ENCODE data around the gene TANC2.

TANC2 gene

DNA sequence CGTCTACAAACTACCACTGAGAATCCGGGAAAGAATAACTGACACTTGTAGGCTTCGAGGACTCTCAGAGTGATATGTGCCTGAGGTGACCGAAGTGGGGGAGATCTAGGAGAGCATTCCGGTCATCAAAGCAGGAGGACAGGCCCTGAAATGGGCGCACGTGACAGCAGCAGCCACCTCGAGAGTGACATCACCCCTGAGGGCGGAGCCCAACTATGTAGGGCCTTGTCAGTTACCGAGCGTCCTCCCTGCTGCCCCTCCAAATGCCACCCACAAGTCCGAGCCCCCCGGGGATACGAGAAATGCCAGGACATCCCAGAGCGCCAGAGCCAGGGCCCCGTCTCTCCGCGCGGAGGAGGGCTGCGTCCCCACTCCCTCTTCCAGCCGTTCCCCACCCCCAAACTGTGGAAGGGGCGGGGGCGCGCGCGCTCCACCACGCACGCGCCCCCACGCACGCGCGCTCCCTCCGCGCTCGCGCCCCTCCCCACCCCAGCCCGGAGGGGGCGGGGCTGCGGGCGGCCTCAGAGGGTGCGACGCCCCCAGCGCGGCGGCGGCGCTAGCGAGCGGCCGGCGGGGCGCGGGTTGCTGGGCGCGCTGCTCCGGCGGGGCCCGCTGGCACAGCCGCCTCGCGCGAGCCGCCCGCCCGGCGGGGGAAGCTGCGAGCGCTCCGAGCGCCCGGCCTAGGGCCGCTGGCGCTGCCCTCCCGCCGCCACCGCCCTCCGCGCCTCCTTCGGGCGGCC lies at the start of gene TANC2:
Gene TANC2, plus strand, starts transcription at position 550 of the 740 bp plus-strand sequence. CDS start 43,325 bp downstream, outside the sequence.
- H3K9ac ChIP-seq (ENCODE audit: low read depth in 1 of 2, low read length in 2 of 2): peak within 1 kb of the TSS; percentile 51 to 67
- no peaks in the 10 kb centered on the region for H3K9me3 ChIP-seq (ENCODE audit: control insufficient read depth in 1 of 2, low read length in 2 of 2)
- peaks cover 7 to 9% of the 10 kb centered on the region in 2 donors for H3K27me3 ChIP-seq (ENCODE audit: control insufficient read depth in 1 of 2, insufficient read depth in 2 of 2, low read length in 2 of 2)
- H3K4me3 ChIP-seq (ENCODE audit: low read depth in 1 of 2, low read length in 2 of 2): peak within 1 kb of the TSS; percentile 75 to 85
- H3K27ac ChIP-seq (ENCODE audit: low read depth, low read length): peak within 1 kb of the TSS; percentile 49
- peaks cover 6 to 10% of the 10 kb centered on the region in 2 donors for H3K4me1 ChIP-seq (ENCODE audit: control insufficient read depth in 1 of 2, insufficient read depth in 2 of 2, low read length in 2 of 2)
- no peaks in the 10 kb centered on the region for H3K36me3 ChIP-seq (ENCODE audit: control insufficient read depth in 1 of 2, insufficient read depth in 2 of 2, low read length in 2 of 2)

DNA sequence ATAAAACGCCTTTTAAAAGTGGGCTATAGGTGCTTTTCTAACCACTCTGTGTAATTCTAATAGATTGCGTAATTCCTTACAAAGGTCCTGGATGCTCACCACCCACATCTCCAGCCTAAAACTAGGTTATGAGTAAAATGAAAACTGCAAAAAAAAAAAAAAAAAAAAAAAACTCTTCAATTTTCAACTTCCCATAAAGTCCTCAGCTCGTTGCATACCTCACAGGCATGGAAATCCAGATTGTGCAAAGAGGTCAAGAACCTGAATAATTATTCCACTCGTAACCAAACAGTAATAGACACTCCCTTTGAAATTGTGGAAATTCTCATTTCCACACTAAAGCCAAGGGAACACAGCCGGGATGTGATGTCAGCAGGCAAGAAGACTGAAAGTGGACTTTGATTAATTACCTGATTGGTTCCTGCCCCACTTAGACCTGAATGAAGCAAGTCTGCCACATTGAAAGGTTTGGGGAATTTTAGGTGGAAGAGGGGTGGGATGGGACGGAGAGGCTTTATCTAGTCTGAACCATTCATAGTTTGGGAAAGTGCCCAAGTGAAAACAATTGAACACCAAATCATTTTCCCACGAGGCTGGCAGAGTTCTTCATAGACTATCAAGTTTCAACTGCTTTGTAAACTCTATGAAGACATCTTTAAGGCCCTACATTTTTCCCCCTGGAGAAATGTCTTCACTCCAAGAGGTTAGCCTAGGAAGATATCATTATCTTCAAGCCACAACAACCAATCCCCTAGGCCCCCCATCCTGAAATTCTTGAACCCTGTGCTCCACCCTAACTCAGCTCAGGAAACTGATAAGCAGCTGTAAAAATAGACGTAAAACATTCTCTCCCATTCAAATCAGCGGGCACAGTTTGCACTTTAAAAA lies 49.1 kb upstream of the TANC2 start:
- H3K9ac ChIP-seq (ENCODE audit: low read depth in 1 of 2, low read length in 2 of 2): no peak overlapping the region
- H3K4me1 ChIP-seq (ENCODE audit: control insufficient read depth in 1 of 2, insufficient read depth in 2 of 2, low read length in 2 of 2): no peaks in the 10 kb centered on the region
- H3K36me3 ChIP-seq (ENCODE audit: control insufficient read depth in 1 of 2, insufficient read depth in 2 of 2, low read length in 2 of 2): no peaks in the 10 kb centered on the region
- H3K27ac ChIP-seq (ENCODE audit: low read depth, low read length): no peak overlapping the region
- H3K9me3 ChIP-seq (ENCODE audit: control insufficient read depth in 1 of 2, low read length in 2 of 2): no peaks in the 10 kb centered on the region
- no peak overlapping the region for H3K4me3 ChIP-seq (ENCODE audit: low read depth in 1 of 2, low read length in 2 of 2)
- peaks cover 0 to 4% of the 10 kb centered on the region in 2 donors for H3K27me3 ChIP-seq (ENCODE audit: control insufficient read depth in 1 of 2, insufficient read depth in 2 of 2, low read length in 2 of 2)

DNA sequence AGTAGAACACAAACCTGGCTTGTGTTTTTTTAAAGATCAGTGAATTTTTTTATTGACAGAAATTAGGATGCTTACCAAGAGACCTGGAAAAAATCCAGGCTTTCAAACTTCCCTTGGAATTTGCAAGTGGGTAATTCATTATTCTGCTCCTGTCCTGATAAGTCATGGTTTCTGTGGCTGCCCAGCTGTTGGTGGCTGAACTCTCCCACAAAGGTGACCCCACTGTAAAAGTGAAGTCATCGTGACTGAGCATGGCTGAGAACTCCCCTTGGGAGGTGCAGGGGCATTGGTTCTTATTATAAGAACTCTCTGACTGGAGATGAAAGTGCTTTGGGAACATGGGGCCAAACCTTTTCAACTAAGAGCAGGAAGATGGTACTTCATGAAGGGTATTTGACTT lies 46.6 kb upstream of the TANC2 start:
- Histone ChIP-seq H3K9me3 (ENCODE audit: control insufficient read depth in 1 of 2, low read length in 2 of 2) (no peaks in the 10 kb centered on the region), H3K27ac (ENCODE audit: low read depth, low read length) (no peak overlapping the region)

GRCh38 chr17:62920300-62920699 lies 45.7 kb upstream of the TANC2 start:
- Histone ChIP-seq H3K4me3 (ENCODE audit: low read depth in 1 of 2, low read length in 2 of 2) (no peak overlapping the region), H3K36me3 (ENCODE audit: control insufficient read depth in 1 of 2, insufficient read depth in 2 of 2, low read length in 2 of 2) (no peaks in the 10 kb centered on the region), H3K27ac (ENCODE audit: low read depth, low read length) (no peak overlapping the region), H3K27me3 (ENCODE audit: control insufficient read depth in 1 of 2, insufficient read depth in 2 of 2, low read length in 2 of 2) (no peaks in the 10 kb centered on the region), H3K9ac (ENCODE audit: low read depth in 1 of 2, low read length in 2 of 2) (no peak overlapping the region), H3K4me1 (ENCODE audit: control insufficient read depth in 1 of 2, insufficient read depth in 2 of 2, low read length in 2 of 2) (peaks cover 0 to 4% of the 10 kb centered on the region in 2 donors), H3K9me3 (ENCODE audit: control insufficient read depth in 1 of 2, low read length in 2 of 2) (no peaks in the 10 kb centered on the region)

More for the DNA sequence above, 46.6 kb upstream of the TANC2 start:
- Histone ChIP-seq H3K4me1 (ENCODE audit: control insufficient read depth in 1 of 2, insufficient read depth in 2 of 2, low read length in 2 of 2) (peaks cover 0 to 4% of the 10 kb centered on the region in 2 donors), H3K36me3 (ENCODE audit: control insufficient read depth in 1 of 2, insufficient read depth in 2 of 2, low read length in 2 of 2) (no peaks in the 10 kb centered on the region), H3K4me3 (ENCODE audit: low read depth in 1 of 2, low read length in 2 of 2) (no peak overlapping the region), H3K27me3 (ENCODE audit: control insufficient read depth in 1 of 2, insufficient read depth in 2 of 2, low read length in 2 of 2) (peaks cover 0 to 4% of the 10 kb centered on the region in 2 donors), H3K9ac (ENCODE audit: low read depth in 1 of 2, low read length in 2 of 2) (no peak overlapping the region)

DNA sequence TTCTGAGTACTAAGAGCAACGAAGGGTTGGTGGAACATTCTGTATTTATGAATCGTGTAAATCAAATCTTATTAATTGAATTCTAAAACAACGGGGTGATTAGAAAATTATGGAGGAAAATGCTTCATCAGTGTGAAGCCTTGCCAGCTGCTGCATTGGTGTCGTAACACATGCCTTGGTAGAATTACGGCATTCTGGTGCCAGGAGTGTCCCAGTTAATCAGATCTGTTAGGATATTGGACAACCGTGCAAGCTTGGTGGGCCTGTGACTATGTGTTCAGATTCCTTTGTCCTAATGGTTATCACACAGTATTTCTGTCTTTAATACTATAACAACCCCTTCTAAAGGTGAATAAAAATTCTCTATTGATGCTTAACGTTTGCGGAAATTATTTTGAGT lies 44.2 kb upstream of the TANC2 start:
- no peaks in the 10 kb centered on the region for H3K36me3 ChIP-seq (ENCODE audit: control insufficient read depth in 1 of 2, insufficient read depth in 2 of 2, low read length in 2 of 2)
- no peak overlapping the region for H3K27ac ChIP-seq (ENCODE audit: low read depth, low read length)
- peaks cover 0 to 1% of the 10 kb centered on the region in 2 donors for H3K27me3 ChIP-seq (ENCODE audit: control insufficient read depth in 1 of 2, insufficient read depth in 2 of 2, low read length in 2 of 2)
- H3K9ac ChIP-seq (ENCODE audit: low read depth in 1 of 2, low read length in 2 of 2): no peak overlapping the region
- H3K4me3 ChIP-seq (ENCODE audit: low read depth in 1 of 2, low read length in 2 of 2): no peak overlapping the region
- peaks cover 0 to 4% of the 10 kb centered on the region in 2 donors for H3K4me1 ChIP-seq (ENCODE audit: control insufficient read depth in 1 of 2, insufficient read depth in 2 of 2, low read length in 2 of 2)
- H3K9me3 ChIP-seq (ENCODE audit: control insufficient read depth in 1 of 2, low read length in 2 of 2): no peaks in the 10 kb centered on the region

DNA sequence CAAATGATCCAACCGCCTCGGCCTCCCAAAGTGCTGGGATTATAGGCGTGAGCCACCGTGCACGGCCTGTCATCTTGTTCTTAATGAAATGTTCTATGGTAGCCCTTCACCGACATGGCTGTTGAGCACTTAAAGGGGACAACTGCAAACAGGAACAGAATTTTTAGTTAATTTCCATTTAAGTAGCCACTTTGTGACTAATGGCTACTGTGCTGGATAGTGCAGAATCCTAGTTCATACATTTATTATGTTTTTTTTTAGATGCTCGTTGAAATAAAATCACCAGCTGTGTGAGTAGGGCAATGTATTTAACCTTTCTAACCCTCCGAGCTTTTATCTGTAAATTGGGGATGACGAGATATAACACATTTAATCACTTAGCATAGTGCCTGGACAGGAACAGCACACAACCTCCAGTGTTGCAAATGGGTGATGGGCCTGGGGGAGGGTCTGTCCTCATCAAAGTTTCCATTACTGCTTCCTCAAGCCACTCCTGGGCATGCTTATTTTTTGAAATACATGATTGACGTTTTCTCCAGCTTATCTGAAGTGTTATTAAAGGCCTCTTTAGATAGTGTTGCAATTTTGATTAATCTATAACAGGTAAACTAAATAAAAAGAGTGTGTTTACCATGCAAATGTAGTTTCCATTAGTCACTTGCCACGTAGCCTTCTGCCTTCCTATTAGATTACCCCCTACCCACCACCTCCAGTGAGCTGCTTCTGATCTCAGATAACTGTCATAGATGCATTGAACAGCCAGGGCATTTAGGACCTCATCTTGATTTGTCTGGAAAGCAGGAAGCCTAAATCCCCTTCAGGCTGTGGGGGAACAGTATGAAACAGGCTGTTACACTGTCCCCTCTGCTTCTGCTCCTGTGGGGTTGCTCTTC lies 42.5 kb upstream of the TANC2 start:
- H3K9ac ChIP-seq (ENCODE audit: low read depth in 1 of 2, low read length in 2 of 2): no peak overlapping the region
- no peaks in the 10 kb centered on the region for H3K36me3 ChIP-seq (ENCODE audit: control insufficient read depth in 1 of 2, insufficient read depth in 2 of 2, low read length in 2 of 2)
- H3K27me3 ChIP-seq (ENCODE audit: control insufficient read depth in 1 of 2, insufficient read depth in 2 of 2, low read length in 2 of 2): peaks cover 0 to 4% of the 10 kb centered on the region in 2 donors
- no peak overlapping the region for H3K27ac ChIP-seq (ENCODE audit: low read depth, low read length)
- H3K9me3 ChIP-seq (ENCODE audit: control insufficient read depth in 1 of 2, low read length in 2 of 2): no peaks in the 10 kb centered on the region
- no peak overlapping the region for H3K4me3 ChIP-seq (ENCODE audit: low read depth in 1 of 2, low read length in 2 of 2)
- peaks cover 0 to 4% of the 10 kb centered on the region in 2 donors for H3K4me1 ChIP-seq (ENCODE audit: control insufficient read depth in 1 of 2, insufficient read depth in 2 of 2, low read length in 2 of 2)

- H3K27me3 ChIP-seq (ENCODE audit: control insufficient read depth in 1 of 2, insufficient read depth in 2 of 2, low read length in 2 of 2): peaks cover 0 to 4% of the 10 kb centered on the region in 2 donors
- no peak overlapping the region for H3K27ac ChIP-seq (ENCODE audit: low read depth, low read length)
- no peaks in the 10 kb centered on the region for H3K36me3 ChIP-seq (ENCODE audit: control insufficient read depth in 1 of 2, insufficient read depth in 2 of 2, low read length in 2 of 2)
- no peaks in the 10 kb centered on the region for H3K9me3 ChIP-seq (ENCODE audit: control insufficient read depth in 1 of 2, low read length in 2 of 2)
- no peak overlapping the region for H3K4me3 ChIP-seq (ENCODE audit: low read depth in 1 of 2, low read length in 2 of 2)
- H3K9ac ChIP-seq (ENCODE audit: low read depth in 1 of 2, low read length in 2 of 2): no peak overlapping the region
- peaks cover 0 to 4% of the 10 kb centered on the region in 2 donors for H3K4me1 ChIP-seq (ENCODE audit: control insufficient read depth in 1 of 2, insufficient read depth in 2 of 2, low read length in 2 of 2)
These were observed 40.7 kb upstream of the TANC2 start for GRCh38 chr17:62925267-62925836.

DNA sequence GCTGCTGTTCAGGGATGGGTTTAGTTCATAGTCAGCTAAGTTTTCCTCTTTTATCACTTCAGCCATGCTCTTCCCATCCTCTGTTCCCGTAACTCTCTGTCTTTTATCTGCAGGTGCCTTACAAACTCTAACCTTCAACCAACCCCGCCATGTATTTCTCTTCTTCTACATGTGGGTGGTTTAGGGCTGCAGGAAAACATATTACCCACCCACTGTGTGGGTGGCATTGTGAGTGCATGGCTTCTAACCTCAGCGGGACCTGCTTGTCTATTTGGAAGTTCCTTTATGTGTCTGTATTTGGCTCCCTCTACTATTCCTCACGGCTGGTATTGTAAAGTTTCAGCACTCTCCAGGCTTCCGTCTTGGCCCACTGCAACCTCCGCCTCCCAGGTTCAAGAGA lies 39.0 kb upstream of the TANC2 start:
- H3K36me3 ChIP-seq (ENCODE audit: control insufficient read depth in 1 of 2, insufficient read depth in 2 of 2, low read length in 2 of 2): no peaks in the 10 kb centered on the region
- H3K4me3 ChIP-seq (ENCODE audit: low read depth in 1 of 2, low read length in 2 of 2): no peak overlapping the region
- H3K4me1 ChIP-seq (ENCODE audit: control insufficient read depth in 1 of 2, insufficient read depth in 2 of 2, low read length in 2 of 2): peaks cover 0 to 4% of the 10 kb centered on the region in 2 donors
- H3K9me3 ChIP-seq (ENCODE audit: control insufficient read depth in 1 of 2, low read length in 2 of 2): no peaks in the 10 kb centered on the region
- H3K9ac ChIP-seq (ENCODE audit: low read depth in 1 of 2, low read length in 2 of 2): no peak overlapping the region
- peaks cover 2 to 4% of the 10 kb centered on the region in 2 donors for H3K27me3 ChIP-seq (ENCODE audit: control insufficient read depth in 1 of 2, insufficient read depth in 2 of 2, low read length in 2 of 2)
- H3K27ac ChIP-seq (ENCODE audit: low read depth, low read length): no peak overlapping the region

- no peak overlapping the region for H3K9ac ChIP-seq (ENCODE audit: low read depth in 1 of 2, low read length in 2 of 2)
- no peaks in the 10 kb centered on the region for H3K4me1 ChIP-seq (ENCODE audit: control insufficient read depth in 1 of 2, insufficient read depth in 2 of 2, low read length in 2 of 2)
- H3K36me3 ChIP-seq (ENCODE audit: control insufficient read depth in 1 of 2, insufficient read depth in 2 of 2, low read length in 2 of 2): no peaks in the 10 kb centered on the region
- H3K9me3 ChIP-seq (ENCODE audit: control insufficient read depth in 1 of 2, low read length in 2 of 2): no peaks in the 10 kb centered on the region
- H3K27ac ChIP-seq (ENCODE audit: low read depth, low read length): no peak overlapping the region
- no peak overlapping the region for H3K4me3 ChIP-seq (ENCODE audit: low read depth in 1 of 2, low read length in 2 of 2)
- H3K27me3 ChIP-seq (ENCODE audit: control insufficient read depth in 1 of 2, insufficient read depth in 2 of 2, low read length in 2 of 2): peaks cover 4 to 8% of the 10 kb centered on the region in 2 donors
These were observed 36.7 kb upstream of the TANC2 start for GRCh38 chr17:62929320-62929719.
